Heart left ventricle (tissue), 13 donors: ENCODE measurements around the gene CFAP70.

Experiments
- CTCF ChIP-seq, 12 donors: fragments of 200-600 bp; sonication (generic) in 4 of 12; IDR thresholded peaks; one replicate each; pipeline versions ENCODE4 v1.5.0 to v1.8.0; 2018 to 2022; ENCODE audit warnings: antibody characterized with exemption in 12 of 12, mild to moderate bottlenecking in 5 of 12
- POLR2A ChIP-seq, 2 donors: fragments of 450-650 bp; IDR thresholded peaks; one replicate each; pipeline ENCODE4 v1.6.1; 2017; ENCODE audit warnings: antibody characterized with exemption in 2 of 2, mild to moderate bottlenecking in 2 of 2, moderate library complexity in 2 of 2
- donor health status: ischemic (EF 13 %, LVEDD 7.1; RV severe dilation, severe dysfunction).
- donor health status: DM: no; HTN: yes; CAD: no.
- donor health status: DM: no; HTN: no; CAD: no.
- donor health status: ischemic (EF 25% LVEDD 6.9; RV normal size, moderate dysfunction).
- donor health status: ischemic (EF 25% LVEDD 5.7; RV mildly dilated, moderate dysfunction).
- donor health status: ischemic (EF 35%, LVEDD 5.7; RV mildly dilated, moderate dysfunction).
- donor health status: nonischemic (EF 11% LVEDD 7.7; RV severe dilation, severe dysfunction).
- donor health status: DM: yes; HTN: yes; CAD: no.
- donor health status: PGD.
- donor health status: ischemic (EF 29% LVEDD 5.4; RV normal size, mild dysfunction).
- donor health status: nonischemic (EF 23%, LVEDD 6.1; RV moderate dilation, normal function).

GRCh38 chr10:73358331-73359279, at the start of gene CFAP70:
- TF ChIP-seq CTCF (IDR thresholded peaks at IDR 0.05) = no peak
- TF ChIP-seq POLR2A (IDR thresholded peaks at IDR 0.05) = no peak
